Stimulated activated CD4-positive, alpha-beta T cell treated with anti-CD3 and anti-CD28 coated beads, Interleukin-12 subunit alpha, Interleukin-12 subunit beta, amount 100 ng/mL, for 4 hours (primary cell): Measurements from ENCODE around the gene TXNDC17.
"Not testable (repeated sequence)": the region's sequence is repeated elsewhere in the genome, so short reads cannot be mapped to it uniquely, and the experiment has no call there.

Source experiments
- DNase-seq: peaks from one replicate; pipeline ENCODE4 v3.0.0-alpha.2; 2020

Gene TXNDC17

DNA sequence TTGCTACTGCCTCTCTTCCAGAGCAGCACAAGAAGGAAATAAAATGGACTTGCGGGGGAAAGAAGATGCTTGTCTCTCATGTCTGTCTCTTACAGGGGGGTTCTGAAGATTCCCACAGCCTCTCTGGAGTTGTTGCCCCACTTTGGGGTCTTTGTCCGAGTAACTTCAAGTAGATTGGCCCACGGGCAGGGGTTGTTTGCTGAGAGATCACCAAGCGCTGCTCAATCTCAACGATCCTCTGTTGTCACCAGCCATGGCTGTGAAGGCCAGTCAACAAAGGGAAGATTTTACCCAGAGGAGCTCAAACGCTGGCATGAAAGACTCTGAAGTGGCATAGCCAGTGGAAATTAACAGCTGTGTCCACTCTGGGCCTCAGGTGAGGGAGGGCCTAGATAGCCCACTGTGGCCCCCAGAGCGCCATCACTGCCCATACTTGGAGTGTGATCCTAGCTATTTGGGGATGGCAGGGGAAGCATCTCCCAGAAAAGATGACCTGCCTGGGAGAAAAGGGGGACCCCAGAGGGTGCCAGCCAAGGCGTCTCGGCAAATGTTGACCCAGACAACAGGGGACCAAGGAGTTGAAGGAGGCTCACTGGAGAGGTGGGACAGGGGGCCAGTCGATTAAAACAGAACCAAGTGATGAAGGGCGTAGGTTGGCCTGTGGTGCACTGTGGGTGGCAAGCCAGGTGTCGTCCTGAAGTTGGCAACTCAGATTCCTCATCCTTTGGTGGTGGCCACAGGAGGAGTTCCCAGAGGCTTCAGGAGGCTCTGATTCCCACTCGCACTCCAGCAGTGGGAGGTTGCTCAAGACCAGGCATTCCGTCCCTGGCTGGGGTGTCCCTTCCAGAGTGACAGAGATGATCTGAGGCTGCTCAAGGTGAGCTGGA, 44.3 kb downstream of the TXNDC17 start:
- DNase-seq = no peak

DNA sequence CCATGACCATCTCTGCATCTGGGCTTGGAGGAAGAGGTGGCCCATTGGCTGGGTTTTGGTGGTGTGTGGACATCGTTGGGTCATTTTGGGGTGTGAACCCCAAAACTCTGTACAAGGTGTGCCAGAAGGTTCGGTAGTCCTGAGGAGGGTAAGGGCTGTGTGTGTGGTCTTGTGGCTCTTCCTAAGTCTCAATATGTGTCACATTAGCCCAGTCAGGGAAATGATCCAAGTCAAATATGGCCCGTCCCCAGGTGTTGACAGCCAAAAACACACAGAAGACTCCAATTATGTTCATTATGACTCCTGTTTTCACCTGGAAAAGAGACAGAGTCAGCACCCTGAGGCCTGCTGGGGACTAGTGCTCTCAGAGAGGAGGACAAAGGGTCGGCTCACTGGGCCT, 45.2 kb downstream of the TXNDC17 start:
- DNase-seq = no peak

DNA sequence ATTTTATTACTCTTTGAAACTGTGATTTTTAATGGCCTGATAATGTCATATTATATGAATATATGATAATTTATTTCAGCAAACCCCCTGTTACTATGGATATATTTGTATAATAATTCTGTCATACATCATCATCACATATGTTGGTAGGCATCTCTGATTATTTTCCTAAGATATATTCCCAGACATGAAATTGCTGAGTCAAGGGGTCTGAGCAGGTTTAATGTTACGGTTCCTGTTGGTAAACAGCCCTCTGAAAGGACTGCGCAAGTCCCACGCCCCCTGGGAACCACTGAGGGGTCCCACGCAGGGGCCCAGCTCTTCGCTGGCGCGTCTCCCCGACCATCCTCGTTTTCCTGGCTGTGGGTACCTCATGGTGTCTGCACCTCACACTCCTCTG, 48.1 kb downstream of the TXNDC17 start:
- no peak for DNase-seq

DNA sequence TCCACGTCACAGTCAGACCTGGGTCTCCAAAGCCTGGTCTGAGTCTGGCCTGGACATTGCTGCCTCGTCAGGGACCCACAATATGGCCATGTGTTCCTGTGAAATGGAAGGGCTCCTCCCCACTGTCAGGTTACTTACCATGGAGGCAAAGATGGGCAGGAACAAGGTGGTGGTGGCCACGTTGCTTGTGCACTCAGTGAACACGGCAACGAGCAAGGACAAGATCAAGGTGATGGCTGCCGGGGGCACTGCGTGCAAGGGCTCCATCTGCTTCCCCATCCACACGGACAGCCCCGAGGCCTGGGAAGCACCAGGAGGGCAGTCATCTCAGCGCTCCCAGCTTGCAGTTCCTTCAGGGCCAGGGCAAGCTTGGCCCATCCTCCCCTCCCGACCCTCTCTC, 49.8 kb downstream of the TXNDC17 start:
- no peak for DNase-seq

GRCh38 chr17:6691546-6691945, 50.7 kb downstream of the TXNDC17 start:
- DNase-seq = no peak

- DNase-seq = not testable (repeated sequence)
Observed at GRCh38 chr17:6691958-6692357, 51.1 kb downstream of the TXNDC17 start.
